Right atrium auricular region (tissue), 2 donors: ENCODE results near the gene OTOG. TPM values are rescaled to one million over a fixed set of nuclear protein-coding genes. Genes with fewer than 3 reads are reported as not detected.

ENCODE experiments used
- DNase-seq: peaks from one replicate; pipeline ENCODE4 v3.0.0-alpha.2; 2019; ENCODE audit warnings: low spot score
- H3K27ac ChIP-seq, 2 donors: fragments of 200-600 bp; sonication (generic); 1 replicate in 1 of 2; 2 replicates in 1 of 2; pipeline ENCODE4 v1.5.1; 2016 to 2019
- H3K27me3 ChIP-seq, 2 donors: fragments of 200-600 bp; sonication (generic); one replicate each; pipeline versions ENCODE4 v1.5.1 to v1.6.0; 2017 to 2019
- H3K36me3 ChIP-seq: fragments of 200-600 bp; sonication (generic); one replicate; pipeline ENCODE4 v1.5.1; 2016
- H3K4me1 ChIP-seq, 2 donors: fragments of 200-600 bp; sonication (generic); one replicate each; pipeline versions ENCODE4 v1.5.1 to v1.6.0; 2017 to 2019
- H3K4me3 ChIP-seq, 2 donors: fragments of 200-600 bp; sonication (generic); 1 replicate in 1 of 2; 2 replicates in 1 of 2; pipeline ENCODE4 v1.5.1; 2017 to 2019; ENCODE audit warnings: mild to moderate bottlenecking in 1 of 2, moderate library complexity in 1 of 2
- H3K9me3 ChIP-seq, 2 donors: fragments of 200-600 bp; sonication (generic); one replicate each; pipeline ENCODE4 v1.5.1; 2019
- total RNA-seq, 2 donors: library from RNA; depleted of rRNA; stranded (reverse); fragments of >200 nt; gene quantifications; one replicate each; pipeline ENCODE4 v1.1.0, GENCODE V29; 2016
- TF ChIP-seq, protein P1 (sequence below), 2 donors: fragments of 200-600 bp; sonication (generic); IDR thresholded peaks; one replicate each; pipeline ENCODE4 v1.5.1; 2019; ENCODE audit warnings: antibody characterized with exemption in 2 of 2

The OTOG gene
- total RNA-seq, 2 donors from 2014 or later: not detected

DNA sequence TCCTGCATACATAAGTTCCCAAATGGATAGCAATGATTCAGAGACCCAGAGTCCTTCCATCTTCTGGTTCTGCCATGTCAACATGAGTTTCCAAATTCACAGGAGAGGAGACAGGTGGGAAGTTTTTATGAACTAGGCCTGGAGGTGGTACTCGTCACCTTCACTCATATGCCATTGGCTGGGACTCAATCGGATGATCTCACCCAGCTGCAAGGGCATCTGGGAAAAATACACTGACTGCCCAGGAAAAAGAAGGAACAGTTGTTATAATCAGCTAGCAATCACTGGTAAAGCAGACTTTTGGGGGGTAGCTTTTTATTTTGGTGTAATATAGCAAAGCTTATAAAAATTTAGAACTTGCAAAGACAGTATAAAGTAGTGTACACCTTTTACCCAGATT lies 83.9 kb downstream of the OTOG start:
- no peak for DNase-seq
- H3K27ac ChIP-seq: no peak overlapping the region
- TF ChIP-seq, protein P1, sequence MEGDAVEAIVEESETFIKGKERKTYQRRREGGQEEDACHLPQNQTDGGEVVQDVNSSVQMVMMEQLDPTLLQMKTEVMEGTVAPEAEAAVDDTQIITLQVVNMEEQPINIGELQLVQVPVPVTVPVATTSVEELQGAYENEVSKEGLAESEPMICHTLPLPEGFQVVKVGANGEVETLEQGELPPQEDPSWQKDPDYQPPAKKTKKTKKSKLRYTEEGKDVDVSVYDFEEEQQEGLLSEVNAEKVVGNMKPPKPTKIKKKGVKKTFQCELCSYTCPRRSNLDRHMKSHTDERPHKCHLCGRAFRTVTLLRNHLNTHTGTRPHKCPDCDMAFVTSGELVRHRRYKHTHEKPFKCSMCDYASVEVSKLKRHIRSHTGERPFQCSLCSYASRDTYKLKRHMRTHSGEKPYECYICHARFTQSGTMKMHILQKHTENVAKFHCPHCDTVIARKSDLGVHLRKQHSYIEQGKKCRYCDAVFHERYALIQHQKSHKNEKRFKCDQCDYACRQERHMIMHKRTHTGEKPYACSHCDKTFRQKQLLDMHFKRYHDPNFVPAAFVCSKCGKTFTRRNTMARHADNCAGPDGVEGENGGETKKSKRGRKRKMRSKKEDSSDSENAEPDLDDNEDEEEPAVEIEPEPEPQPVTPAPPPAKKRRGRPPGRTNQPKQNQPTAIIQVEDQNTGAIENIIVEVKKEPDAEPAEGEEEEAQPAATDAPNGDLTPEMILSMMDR (IDR thresholded peaks at IDR 0.05): no peak

DNA sequence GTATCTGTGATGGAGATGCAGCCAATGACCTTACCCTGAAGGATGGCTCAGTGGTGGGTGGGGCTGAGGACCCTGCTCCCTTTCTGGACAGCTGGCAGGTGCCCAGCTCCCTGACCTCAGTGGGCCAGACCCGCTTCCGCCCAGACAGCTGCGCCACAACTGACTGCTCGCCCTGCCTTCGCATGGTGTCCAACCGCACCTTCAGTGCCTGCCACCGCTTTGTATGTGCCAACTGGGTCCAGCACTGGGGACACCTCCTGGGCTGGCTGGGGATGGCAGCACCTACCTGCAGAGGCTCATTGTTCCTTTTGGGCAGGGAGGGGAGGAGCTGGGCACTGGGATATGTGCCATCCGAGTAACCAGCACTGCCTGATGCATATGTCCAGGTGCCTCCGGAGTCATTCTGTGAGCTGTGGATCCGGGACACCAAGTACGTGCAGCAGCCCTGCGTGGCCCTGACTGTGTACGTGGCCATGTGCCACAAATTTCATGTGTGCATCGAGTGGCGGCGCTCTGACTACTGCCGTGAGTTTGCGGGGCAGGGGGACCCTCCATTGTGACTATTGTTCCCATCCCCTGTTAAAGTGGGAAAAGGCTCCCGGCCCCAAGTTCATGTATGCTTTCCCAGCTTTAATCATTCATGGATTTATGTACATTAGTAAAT lies 84.8 kb downstream of the OTOG start:
- H3K4me3 ChIP-seq: no peak overlapping the region
- H3K9me3 ChIP-seq: peaks cover 0 to 3% of the 10 kb centered on the region in 2 donors
- no peaks in the 10 kb centered on the region for H3K4me1 ChIP-seq
- DNase-seq: no peak
- H3K36me3 ChIP-seq: no peaks in the 10 kb centered on the region
- no peak overlapping the region for H3K27ac ChIP-seq
- TF ChIP-seq, protein P1 (IDR thresholded peaks at IDR 0.05): no peak
- no peaks in the 10 kb centered on the region for H3K27me3 ChIP-seq

More for the DNA sequence above, 83.9 kb downstream of the OTOG start:
- Histone ChIP-seq H3K4me3 (no peak overlapping the region), H3K27me3 (no peaks in the 10 kb centered on the region), H3K4me1 (no peaks in the 10 kb centered on the region), H3K9me3 (peaks cover 0 to 8% of the 10 kb centered on the region in 2 donors), H3K36me3 (no peaks in the 10 kb centered on the region)

DNA sequence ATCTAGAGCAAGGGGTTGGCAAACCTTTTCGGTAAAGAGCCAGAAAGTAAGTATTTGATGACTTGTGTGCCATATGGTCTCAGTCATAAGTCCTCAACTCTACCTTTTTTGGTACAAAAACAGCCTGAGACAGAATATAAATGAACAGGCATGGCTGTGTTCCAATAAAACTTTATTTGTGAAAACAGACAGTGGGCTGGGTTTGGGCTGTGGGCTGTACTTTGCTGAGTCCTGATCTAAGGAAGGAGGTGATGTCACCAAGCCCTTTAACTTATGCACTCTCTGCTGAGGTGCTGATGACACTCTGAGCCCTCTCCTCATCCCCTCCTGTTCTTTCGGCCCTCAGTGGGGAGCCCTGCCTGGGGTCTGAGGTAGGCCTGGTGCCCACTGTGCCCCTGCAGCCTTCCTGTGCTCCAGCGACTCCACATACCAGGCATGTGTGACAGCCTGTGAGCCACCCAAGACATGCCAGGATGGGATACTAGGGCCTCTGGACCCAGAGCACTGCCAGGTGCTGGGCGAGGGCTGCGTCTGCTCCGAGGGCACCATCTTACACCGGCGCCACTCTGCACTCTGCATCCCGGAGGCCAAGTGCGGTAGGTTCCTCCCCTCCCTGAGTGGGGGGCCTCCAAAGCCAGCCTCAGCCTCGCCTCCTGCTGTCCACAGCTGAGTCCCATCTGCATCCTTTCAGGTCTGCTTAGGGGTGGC lies 86.4 kb downstream of the OTOG start:
- H3K4me1 ChIP-seq: no peaks in the 10 kb centered on the region
- no peak overlapping the region for H3K4me3 ChIP-seq
- H3K36me3 ChIP-seq: no peaks in the 10 kb centered on the region
- no peaks in the 10 kb centered on the region for H3K27me3 ChIP-seq
- H3K27ac ChIP-seq: no peak overlapping the region
- TF ChIP-seq, protein P1 (IDR thresholded peaks at IDR 0.05): no peak
- no peak for DNase-seq
- H3K9me3 ChIP-seq: no peaks in the 10 kb centered on the region

DNA sequence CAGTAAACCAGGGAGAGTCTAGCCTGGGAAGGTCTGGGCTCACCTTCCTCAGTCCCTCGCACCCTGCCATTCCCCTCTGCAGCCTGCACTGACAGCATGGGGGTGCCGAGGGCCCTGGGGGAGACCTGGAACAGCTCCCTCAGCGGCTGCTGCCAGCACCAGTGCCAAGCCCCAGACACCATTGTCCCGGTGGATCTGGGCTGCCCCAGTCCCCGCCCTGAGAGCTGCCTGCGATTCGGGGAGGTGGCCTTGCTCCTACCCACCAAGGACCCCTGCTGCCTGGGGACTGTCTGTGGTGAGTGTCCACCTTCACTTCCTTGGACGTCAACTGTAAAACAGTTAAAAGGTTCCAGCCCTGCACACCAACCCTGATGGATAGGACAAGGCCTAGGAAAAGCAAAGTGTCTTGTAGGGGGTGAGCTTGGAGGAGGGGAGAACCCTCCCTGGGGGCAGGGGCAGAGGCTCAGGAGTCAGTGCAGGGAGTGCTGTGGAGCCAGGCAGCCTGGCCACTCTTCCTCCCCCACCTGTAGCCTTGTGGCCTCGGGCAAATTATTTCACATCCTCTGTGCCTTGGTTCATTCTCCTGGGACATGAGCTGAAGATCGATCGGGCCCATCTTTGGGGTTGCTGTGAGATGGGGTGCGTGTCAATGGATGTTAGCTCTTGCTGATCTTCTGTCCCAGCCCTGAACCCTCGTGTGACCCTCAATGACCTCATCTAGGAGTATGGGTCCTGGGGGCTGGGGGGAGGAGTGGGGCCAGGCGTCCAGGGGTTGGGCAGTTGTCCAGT lies 87.1 kb downstream of the OTOG start:
- H3K27me3 ChIP-seq: no peaks in the 10 kb centered on the region
- H3K4me1 ChIP-seq: no peaks in the 10 kb centered on the region
- no peaks in the 10 kb centered on the region for H3K36me3 ChIP-seq
- H3K9me3 ChIP-seq: no peaks in the 10 kb centered on the region
- no peak overlapping the region for H3K4me3 ChIP-seq
- TF ChIP-seq, protein P1 (IDR thresholded peaks at IDR 0.05): no peak
- no peak overlapping the region for H3K27ac ChIP-seq
- no peak for DNase-seq

DNA sequence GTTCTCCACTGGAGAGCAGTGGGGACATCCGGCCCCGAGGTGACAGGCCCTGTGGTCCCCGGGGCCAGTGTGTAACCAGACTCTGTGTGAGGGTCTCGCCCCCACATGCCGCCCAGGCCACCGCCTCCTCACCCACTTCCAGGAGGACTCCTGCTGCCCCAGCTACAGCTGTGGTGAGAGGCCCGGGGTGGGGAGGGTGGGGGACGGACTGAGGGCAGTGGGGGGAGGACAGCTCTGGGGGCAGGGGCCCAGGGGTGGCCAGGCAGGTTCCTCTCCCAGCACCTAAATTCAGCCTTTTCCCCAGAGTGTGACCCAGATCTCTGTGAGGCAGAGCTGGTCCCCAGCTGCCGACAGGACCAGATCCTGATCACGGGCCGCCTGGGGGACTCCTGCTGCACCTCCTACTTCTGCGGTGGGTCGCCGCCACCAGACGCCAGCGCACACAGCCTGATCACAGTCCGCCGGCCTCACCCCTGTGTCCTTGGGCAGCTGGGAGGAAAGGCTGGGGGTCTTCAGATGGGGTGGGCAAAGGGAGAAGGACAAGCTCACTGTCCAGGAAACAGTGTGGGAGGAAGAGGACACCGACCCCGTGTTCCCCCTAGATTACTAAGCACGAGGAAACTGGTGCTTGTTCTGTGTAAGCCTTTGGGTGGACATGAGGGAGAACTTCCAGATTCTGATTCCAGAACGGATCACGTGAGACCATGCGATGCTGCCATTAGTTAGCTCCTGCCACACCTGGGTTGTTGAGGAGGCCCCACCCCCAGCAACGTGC lies 87.9 kb downstream of the OTOG start:
- TF ChIP-seq, protein P1 (IDR thresholded peaks at IDR 0.05): no peak
- H3K9me3 ChIP-seq: no peaks in the 10 kb centered on the region
- no peak overlapping the region for H3K27ac ChIP-seq
- no peak for DNase-seq
- no peaks in the 10 kb centered on the region for H3K36me3 ChIP-seq
- H3K4me1 ChIP-seq: no peaks in the 10 kb centered on the region
- no peaks in the 10 kb centered on the region for H3K27me3 ChIP-seq
- H3K4me3 ChIP-seq: no peak overlapping the region
